IMR-90 (cell line): ENCODE measurements around the gene HRH4. TPM values are rescaled to one million over a fixed set of nuclear protein-coding genes. Genes with fewer than 3 reads are reported as not detected.

ENCODE experiments used
- ATAC-seq: fragments of 200-7000 bp; cut with Tn5 transposase; 2 replicates; pipeline ENCODE4 v1.9.1; 2020; ENCODE audit warnings: low read depth, mild to moderate bottlenecking, moderate library complexity
- BruUV-seq: library from RNA; stranded (reverse); fragments of 400-500 nt; replicated peaks from 2 replicates; lab custom pipeline; 2021; lab: Mats Ljungman, UMichigan
- CTCF ChIA-PET: fragments of 300-600 bp; formaldehyde crosslinking; extraction: SDS; loops from one replicate; lab custom pipeline; 2021; ENCODE audit warnings: antibody characterized with exemption; lab: Yijun Ruan, JAX
- POLR2A ChIA-PET: fragments of 300-600 bp; sonication (Branson Sonifier 250); formaldehyde crosslinking; loops from one replicate; lab custom pipeline; 2022; ENCODE audit warnings: antibody characterized with exemption; ENCODE audit not compliant: unreplicated experiment; lab: Charles Lee
- DNase-seq: peaks from one replicate; pipeline ENCODE4 v3.0.0; 2013
- H2AFZ ChIP-seq: replicated peaks from 2 replicates; pipeline ENCODE3; 2013; ENCODE audit warnings: low read length, mild to moderate bottlenecking; ENCODE audit not compliant: poor library complexity
- H2AK5ac ChIP-seq: 2 replicates; pipeline ENCODE4 v1.6.1; 2013; ENCODE audit warnings: low read depth, low read length, inconsistent platforms
- H2AK9ac ChIP-seq: replicated peaks from 2 replicates; pipeline ENCODE3; 2013; ENCODE audit warnings: mild to moderate bottlenecking, low read depth, low read length, moderate library complexity; ENCODE audit not compliant: poor library complexity
- H2BK120ac ChIP-seq: 2 replicates; pipeline ENCODE4 v1.6.1; 2013; ENCODE audit warnings: low read depth, low read length, inconsistent platforms
- H2BK15ac ChIP-seq: 3 replicates; pipeline ENCODE4 v1.6.1; 2013; ENCODE audit warnings: low read depth, low read length, inconsistent platforms
- H2BK20ac ChIP-seq: 2 replicates; pipeline ENCODE4 v1.6.1; 2013; ENCODE audit warnings: low read depth, mild to moderate bottlenecking, inconsistent platforms, low read length, moderate library complexity
- H2BK5ac ChIP-seq: 2 replicates; pipeline ENCODE4 v1.6.1; 2013; ENCODE audit warnings: mild to moderate bottlenecking, low read depth, low read length, inconsistent platforms; ENCODE audit not compliant: poor library complexity, severe bottlenecking
- H3K14ac ChIP-seq: replicated peaks from 2 replicates; pipeline ENCODE4 v1.6.1; 2013; ENCODE audit warnings: low read depth, low read length, inconsistent platforms
- H3K18ac ChIP-seq: 2 replicates; pipeline ENCODE4 v1.6.1; 2013; ENCODE audit warnings: low read depth, low read length, control low read depth
- H3K23ac ChIP-seq: 2 replicates; pipeline ENCODE4 v1.6.1; 2013; ENCODE audit warnings: low read depth, low read length, inconsistent platforms
- H3K27ac ChIP-seq: 2 replicates; pipeline ENCODE4 v1.5.1; 2013; ENCODE audit warnings: mild to moderate bottlenecking, control low read depth, low read length; ENCODE audit not compliant: insufficient read depth
- H3K27me3 ChIP-seq: 2 replicates; pipeline ENCODE4 v1.6.1; 2013; ENCODE audit warnings: low read length; ENCODE audit not compliant: control insufficient read depth, insufficient read depth
- H3K36me3 ChIP-seq: 2 replicates; pipeline ENCODE4 v1.6.1; 2013; ENCODE audit warnings: low read length, mixed read lengths; ENCODE audit not compliant: control insufficient read depth, insufficient read depth
- H3K4ac ChIP-seq: 2 replicates; pipeline ENCODE4 v1.6.1; 2013; ENCODE audit warnings: low read depth, low read length, inconsistent platforms
- H3K4me1 ChIP-seq: 2 replicates; pipeline ENCODE4 v1.6.1; 2013; ENCODE audit warnings: low read length, mixed read lengths; ENCODE audit not compliant: control insufficient read depth, insufficient read depth
- H3K4me2 ChIP-seq: 2 replicates; pipeline ENCODE4 v1.6.1; 2013; ENCODE audit warnings: low read depth, mild to moderate bottlenecking, control low read depth, low read length, moderate library complexity
- H3K4me3 ChIP-seq: 2 replicates; pipeline ENCODE4 v1.5.1; 2013; ENCODE audit warnings: low read depth, mild to moderate bottlenecking, control low read depth, low read length, moderate library complexity; ENCODE audit not compliant: insufficient read depth
- H3K56ac ChIP-seq: 2 replicates; pipeline ENCODE4 v1.6.1; 2013; ENCODE audit warnings: low read length, inconsistent platforms; ENCODE audit not compliant: insufficient read depth; ENCODE audit errors: extremely low read depth
- H3K79me1 ChIP-seq, 2 experiments: 2 replicates each; pipeline ENCODE4 v1.6.1; 2013; ENCODE audit warnings: low read length in 2 of 2, inconsistent platforms in 1 of 2, low read depth in 1 of 2
- H3K9ac ChIP-seq: 2 replicates; pipeline ENCODE4 v1.6.1; 2013; ENCODE audit warnings: low read depth, low read length, control low read depth
- H3K9me1 ChIP-seq: 2 replicates; pipeline ENCODE4 v1.6.1; 2013; ENCODE audit warnings: low read length, inconsistent platforms; ENCODE audit not compliant: insufficient read depth
- H3K9me3 ChIP-seq: 2 replicates; pipeline ENCODE4 v1.6.1; 2013; ENCODE audit warnings: low read length; ENCODE audit not compliant: control insufficient read depth, insufficient read depth
- H4K20me1 ChIP-seq: 2 replicates; pipeline ENCODE4 v1.6.1; 2013; ENCODE audit warnings: low read length, inconsistent platforms; ENCODE audit not compliant: insufficient read depth
- H4K5ac ChIP-seq: 2 replicates; pipeline ENCODE4 v1.6.1; 2013; ENCODE audit warnings: mild to moderate bottlenecking, low read depth, low read length, control low read depth
- H4K8ac ChIP-seq, 2 experiments: 2 replicates each; pipeline ENCODE4 v1.6.1; 2013; ENCODE audit warnings: low read depth in 2 of 2, low read length in 2 of 2, control low read depth in 1 of 2, inconsistent platforms in 1 of 2
- H4K91ac ChIP-seq: 2 replicates; pipeline ENCODE4 v1.6.1; 2013; ENCODE audit warnings: low read depth, low read length, inconsistent platforms; ENCODE audit not compliant: insufficient read depth
- BHLHE40 ChIP-seq: fragments of 150-350 bp; IDR thresholded peaks from 2 replicates; pipeline ENCODE4 v1.6.1; 2016; ENCODE audit warnings: mild to moderate bottlenecking, low read depth, low read length
- CTCF ChIP-seq: conservative IDR thresholded peaks from 2 replicates; pipeline ENCODE4 v1.5.1; 2012; ENCODE audit warnings: mild to moderate bottlenecking, low read depth, low read length, improper control_type of control experiment
- WGBS, 2 experiments: methylation state at CpG; one replicate each; pipeline versions ENCODE4 v1.1.5 to v1.1.7; 2013; ENCODE audit warnings: missing lambda C conversion rate in 2 of 2; ENCODE audit not compliant: insufficient read length in 1 of 2; ENCODE audit errors: extremely low coverage in 2 of 2; 5-methylcytosine and 5-hydroxymethylcytosine counted together
- dilution Hi-C: fragments of 300-500 bp; cut with HindIII; formaldehyde crosslinking; loops from one replicate; pipeline ENCODE4 v1.14.3; 2018; ENCODE audit warnings: low sequenced_read_pairs; ENCODE audit not compliant: unreplicated experiment
- in situ Hi-C: fragments of 300-500 bp; cut with MboI; formaldehyde crosslinking; loops from 3 replicates; pipeline ENCODE4 v1.14.3; 2019; ENCODE audit warnings: low sequenced_read_pairs, inconsistent platforms, mixed read lengths
- intact Hi-C: fragments of 100-400 bp; cut with micrococcal nuclease; formaldehyde crosslinking; loops from 2 replicates; pipeline ENCODE4 v1.10.0; 2022
- polyA plus RNA-seq, 3 experiments: library from polyadenylated mRNA; depleted of rRNA; stranded (reverse); fragments of >200 nt; gene quantifications; 2 replicates each; pipeline ENCODE4 v1.2.3, GENCODE V29; 2012; ENCODE audit warnings: low replicate concordance in 1 of 3
- total RNA-seq: library from RNA; depleted of rRNA; stranded (reverse); fragments of >200 nt; gene quantifications from 2 replicates; pipeline ENCODE4 v1.2.3, GENCODE V29; 2012

The HRH4 gene
- total and polyA plus RNA-seq, 2 of the 4 experiments (the other 2 are of a cell fraction), result not detected

- Histone ChIP-seq H3K36me3 (peaks cover 22% of the 10 kb centered on the region), H3K4me2 (no peak overlapping the region), H2BK20ac (no peak overlapping the region), H2AFZ (no peak overlapping the region), H2BK5ac (no peak overlapping the region), H3K9me3 (no peaks in the 10 kb centered on the region), H3K79me1 (no peaks in the 10 kb centered on the region), H3K56ac (no peak overlapping the region), H3K27me3 (no peaks in the 10 kb centered on the region), H3K4me3 (no peak overlapping the region), H4K8ac (no peak overlapping the region), H2AK5ac (no peak overlapping the region), H2BK15ac (no peak overlapping the region), H3K9ac (no peak overlapping the region), H3K23ac (no peak overlapping the region), H3K4me1 (no peaks in the 10 kb centered on the region), H3K4ac (no peak overlapping the region), H3K18ac (no peak overlapping the region), H3K14ac (no peak overlapping the region), H3K9me1 (no peaks in the 10 kb centered on the region), H4K91ac (no peak overlapping the region), H4K5ac (no peak overlapping the region), H2AK9ac (no peak overlapping the region), H3K27ac (no peak overlapping the region), H4K20me1 (no peaks in the 10 kb centered on the region), H2BK120ac (no peak overlapping the region)
- ChIA-PET POLR2A (no interaction called here), CTCF (interaction anchor here (0.6 to 1.4 kb wide), 4 partner anchors 11 to 235 kb away, joined by 3 to 5 read pairs (median 4); no protein-coding TSS in a partner anchor)
- TF ChIP-seq CTCF, result 0 out of 2 replicates have a peak, but pooled peaks have one; percentile 16
- no peak for TF ChIP-seq BHLHE40
- in situ Hi-C loops (no loop called here), intact Hi-C loops (loop anchor here (2.0 kb wide), 1 partner anchor 42 kb away; no protein-coding TSS in a partner anchor), dilution Hi-C loops (no loop called here)
- DNase-seq (no peak), ATAC-seq (no peak)
- no CpG with 5 or more reads among the region's 1 CpG for WGBS, 2 experiments
- BruUV-seq, result no TSS peak
Observed at GRCh38 chr18:24446953-24447538, 13.4 kb upstream of the HRH4 start.
